Measurements from ENCODE around the gene IL36B.
"Not testable (repeated sequence)": the region's sequence is repeated elsewhere in the genome, so short reads cannot be mapped to it uniquely, and the experiment has no call there.

IL36B gene

GRCh38 chr2:113052396-113052917 is at the start of gene IL36B:
TSS of gene IL36B (minus strand) at chr2:113052867.
- DNase-seq (ENCODE audit: low read depth in 2 of 2): no peak

DNA sequence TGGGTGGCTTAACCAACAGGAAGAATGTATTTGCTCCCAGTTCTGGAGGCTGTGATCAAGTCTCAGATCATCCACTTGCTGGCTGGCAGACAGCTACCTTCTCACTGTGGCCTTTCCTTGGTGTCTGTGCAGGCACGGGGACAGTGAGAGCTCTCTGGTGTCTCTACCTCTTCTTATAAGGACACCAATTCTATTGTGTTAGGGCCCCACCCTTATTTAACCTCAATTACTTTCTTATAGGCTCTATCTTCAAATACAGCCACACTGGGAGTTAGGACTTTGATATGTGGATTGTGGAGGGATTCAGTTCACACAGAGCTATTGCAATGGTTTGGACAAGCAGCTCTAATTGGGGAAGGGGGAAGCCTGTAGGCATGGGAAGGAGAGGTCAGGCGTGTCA is 49.5 kb upstream of the IL36B start:
- no peak for DNase-seq (ENCODE audit: low read depth in 2 of 2)

DNA sequence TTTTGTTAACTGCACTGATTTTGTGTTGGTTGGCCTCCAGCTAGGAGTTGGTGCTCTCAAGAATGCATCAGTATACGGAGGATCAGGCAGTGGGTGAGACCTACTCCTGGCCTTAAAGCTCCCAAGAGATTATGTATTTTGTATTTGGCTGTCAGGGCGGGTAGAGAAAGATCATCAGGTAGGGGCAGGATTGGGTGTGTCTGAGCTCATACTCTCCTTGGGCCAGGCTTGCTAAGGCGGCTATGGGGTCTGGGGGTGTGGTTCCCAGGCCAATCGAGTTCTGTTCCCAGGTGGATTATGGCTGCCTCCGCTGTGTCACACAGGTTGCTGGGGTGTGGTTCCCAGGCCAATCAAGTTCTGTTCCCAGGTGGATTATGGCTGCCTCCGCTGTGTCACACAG is 45.9 kb upstream of the IL36B start:
- no peak for DNase-seq (ENCODE audit: low read depth in 2 of 2)

DNA sequence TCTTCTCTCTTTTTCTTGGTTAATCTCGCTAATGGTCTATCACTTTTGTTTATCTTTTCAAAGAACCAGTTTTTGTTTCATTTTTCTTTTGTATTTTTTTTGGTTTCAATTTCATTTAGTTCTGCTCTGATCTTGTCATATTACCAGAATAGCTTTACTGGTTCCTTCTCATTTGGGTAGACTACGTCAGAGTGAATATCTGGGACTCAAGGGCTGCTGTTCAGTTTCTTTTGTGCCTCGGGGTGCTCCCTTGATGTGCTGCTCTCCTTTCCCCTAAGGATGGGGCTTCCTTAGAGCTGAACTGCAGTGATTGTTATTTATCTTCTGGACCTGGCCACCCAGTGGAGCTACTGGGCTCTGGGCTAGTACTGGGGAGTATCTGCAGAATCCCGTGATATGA is 45.4 kb upstream of the IL36B start:
- DNase-seq (ENCODE audit: low read depth in 2 of 2): no peak

- DNase-seq (ENCODE audit: low read depth in 2 of 2): not testable (repeated sequence)
Observed at GRCh38 chr2:113096842-113097618, 44.4 kb upstream of the IL36B start.

- DNase-seq (ENCODE audit: low read depth in 2 of 2): not testable (repeated sequence)
Observed at GRCh38 chr2:113096306-113096705, 43.6 kb upstream of the IL36B start.

DNA sequence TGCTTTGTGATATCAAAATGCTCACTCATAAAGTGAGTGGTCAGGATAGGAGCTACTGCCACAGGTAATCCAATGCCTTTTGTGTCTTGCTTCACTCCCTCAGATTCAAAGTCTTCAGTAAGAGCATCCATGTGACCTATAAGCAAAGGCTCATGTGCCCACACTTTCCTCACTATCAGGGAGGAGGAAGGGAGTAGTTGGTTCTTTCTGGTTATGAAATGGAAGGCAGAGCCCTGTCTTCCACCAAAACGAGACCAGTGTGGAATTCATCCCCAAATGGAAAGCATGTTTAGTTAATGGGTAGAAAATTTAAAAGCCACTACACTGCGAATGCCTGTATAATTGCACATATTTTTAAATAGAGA is 40.9 kb upstream of the IL36B start:
- no peak for DNase-seq (ENCODE audit: low read depth in 2 of 2)

- DNase-seq (ENCODE audit: low read depth in 2 of 2): no peak
Observed at GRCh38 chr2:113092864-113093612, 40.4 kb upstream of the IL36B start.

GRCh38 chr2:113091231-113091896 is 38.7 kb upstream of the IL36B start:
- no peak for DNase-seq (ENCODE audit: low read depth in 2 of 2)

DNA sequence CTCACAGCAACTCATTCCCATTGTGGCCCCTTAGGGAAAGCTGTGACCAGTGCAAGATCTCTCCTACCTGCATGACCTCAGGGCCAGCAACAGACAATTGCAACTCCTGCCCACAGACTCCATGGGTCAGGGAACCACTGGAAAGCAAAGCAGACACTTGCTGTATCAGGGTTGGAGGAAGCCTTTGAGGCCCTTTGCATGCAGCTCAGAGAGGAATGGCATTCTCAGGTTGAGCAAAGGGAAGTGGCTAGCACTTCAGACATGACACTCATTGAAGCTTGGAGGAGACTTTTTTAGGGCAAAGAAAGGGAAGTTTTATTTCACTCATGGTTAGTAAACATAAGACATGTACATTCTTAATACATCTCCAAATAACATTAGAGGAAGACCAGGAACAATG is 37.2 kb upstream of the IL36B start:
- DNase-seq (ENCODE audit: low read depth in 2 of 2): no peak

DNA sequence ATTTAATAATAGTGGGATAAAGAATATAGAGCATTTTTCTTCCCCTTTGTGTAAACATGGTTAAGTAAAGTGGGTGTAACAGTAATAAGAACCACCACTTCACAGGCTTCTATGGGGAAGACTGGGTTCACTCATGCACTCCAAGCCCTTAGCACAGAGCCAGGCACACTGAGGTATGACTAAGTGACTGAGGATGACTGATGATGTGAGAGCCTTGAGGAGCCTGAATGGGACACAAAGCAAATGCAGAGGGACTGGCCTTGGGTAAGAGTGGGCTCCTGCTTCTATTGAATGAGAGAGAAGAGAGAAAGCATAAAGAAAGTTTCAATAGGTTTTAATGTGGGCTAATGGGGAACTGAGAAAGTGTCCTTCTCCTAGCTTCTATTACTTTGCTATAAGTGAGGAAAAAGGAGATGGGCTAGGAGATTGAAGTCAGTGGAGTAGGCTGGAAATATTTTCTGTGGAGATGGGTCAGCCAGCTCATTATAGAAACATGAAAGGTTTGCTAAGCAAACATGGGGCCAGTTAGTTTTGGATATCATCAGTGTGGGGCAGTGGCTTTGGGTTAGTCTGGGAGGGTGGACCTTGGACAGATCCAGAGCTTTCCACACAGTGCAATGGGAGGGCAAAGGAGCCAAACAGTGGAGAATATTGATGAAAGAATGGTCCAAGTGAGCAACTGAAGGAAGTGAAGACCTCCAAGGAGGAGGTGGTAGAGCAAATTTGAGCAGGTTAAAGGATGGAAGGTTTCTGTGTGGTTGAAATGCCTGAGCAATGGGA is 35.7 kb upstream of the IL36B start:
- DNase-seq (ENCODE audit: low read depth in 2 of 2): no peak

DNA sequence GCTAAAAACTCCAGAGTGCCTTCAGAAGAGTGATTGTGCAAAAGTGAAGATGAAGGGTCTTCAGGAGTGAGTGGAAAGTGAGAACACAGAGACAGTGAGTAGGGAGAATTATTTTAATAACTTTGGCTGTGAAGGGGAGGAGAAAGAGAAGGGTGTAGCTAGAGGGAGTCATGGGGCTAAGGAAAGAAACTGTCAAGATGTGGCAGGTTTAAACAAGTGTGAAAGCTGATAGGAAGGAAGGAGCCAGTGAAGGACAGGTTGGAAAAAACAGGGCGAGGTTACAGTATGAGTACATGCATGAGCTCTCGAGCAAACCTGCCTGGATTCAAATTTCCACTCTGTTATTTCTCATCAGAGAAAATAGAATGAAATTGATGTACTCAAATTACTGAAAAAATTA is 32.9 kb upstream of the IL36B start:
- DNase-seq (ENCODE audit: low read depth in 2 of 2): no peak

- no peak for DNase-seq (ENCODE audit: low read depth in 2 of 2)
Observed at GRCh38 chr2:113084249-113085000, 31.8 kb upstream of the IL36B start.

GRCh38 chr2:113083296-113083695 is 30.6 kb upstream of the IL36B start:
- DNase-seq (ENCODE audit: low read depth in 2 of 2): no peak

DNA sequence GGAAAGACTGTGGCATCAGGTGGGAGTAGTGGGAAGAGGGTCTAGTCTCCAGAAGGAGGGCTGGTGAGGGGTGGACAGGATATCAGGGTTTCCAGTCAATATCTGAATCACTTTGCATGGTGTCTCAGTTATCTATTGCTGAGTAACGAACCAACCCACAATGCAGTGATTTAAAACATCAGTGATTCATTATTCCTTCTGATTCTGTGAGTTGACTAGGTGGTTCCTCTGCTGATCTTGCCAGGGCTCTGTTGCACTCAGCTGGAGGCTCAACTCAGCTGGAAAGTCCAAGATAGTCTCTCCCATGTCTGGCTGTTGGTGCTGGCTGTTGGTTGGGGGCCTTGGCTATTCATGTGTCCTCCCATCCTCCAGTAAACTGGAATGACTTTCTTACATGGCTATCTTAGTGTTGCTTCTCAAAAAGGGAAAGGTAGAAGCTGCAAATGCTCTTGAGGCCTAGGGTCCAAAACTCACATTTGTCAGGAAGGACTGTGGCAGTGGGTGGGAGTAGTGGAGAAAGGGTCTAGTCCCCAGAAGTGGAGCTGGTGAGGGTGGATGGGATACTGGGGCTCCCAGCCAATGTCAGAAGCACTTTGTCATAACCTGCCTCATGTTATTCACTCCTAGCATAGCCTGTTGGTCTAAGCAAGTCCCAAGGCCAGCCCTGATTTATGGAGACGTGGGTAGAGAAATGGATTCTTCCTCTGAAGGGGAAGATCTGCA is 29.0 kb upstream of the IL36B start:
- DNase-seq (ENCODE audit: low read depth in 2 of 2): no peak

DNA sequence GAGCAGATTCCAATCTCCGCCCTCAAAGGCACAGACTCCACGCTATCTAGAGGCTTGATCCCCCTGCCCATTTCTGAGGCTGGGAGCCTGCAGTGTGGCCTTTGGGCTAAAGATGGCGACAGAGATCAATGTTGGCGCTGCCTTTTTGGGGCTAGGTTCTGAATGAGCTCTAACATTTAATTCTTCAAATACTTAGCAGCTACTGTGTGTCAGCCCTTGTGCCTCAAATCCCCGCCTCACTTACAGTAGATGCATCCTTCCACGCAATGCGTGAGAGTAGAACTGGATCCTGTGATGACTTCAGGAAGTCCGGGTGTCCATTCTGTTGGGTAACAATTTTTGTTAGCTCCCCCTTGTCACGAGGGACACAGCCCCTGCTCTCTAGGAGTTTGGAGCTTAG is 27.5 kb upstream of the IL36B start:
- no peak for DNase-seq (ENCODE audit: low read depth in 2 of 2)

- DNase-seq (ENCODE audit: low read depth in 2 of 2): no peak
Observed at GRCh38 chr2:113079131-113079530, 26.5 kb upstream of the IL36B start.

- DNase-seq (ENCODE audit: low read depth in 2 of 2): no peak
Observed at GRCh38 chr2:113078350-113078839, 25.7 kb upstream of the IL36B start.

DNA sequence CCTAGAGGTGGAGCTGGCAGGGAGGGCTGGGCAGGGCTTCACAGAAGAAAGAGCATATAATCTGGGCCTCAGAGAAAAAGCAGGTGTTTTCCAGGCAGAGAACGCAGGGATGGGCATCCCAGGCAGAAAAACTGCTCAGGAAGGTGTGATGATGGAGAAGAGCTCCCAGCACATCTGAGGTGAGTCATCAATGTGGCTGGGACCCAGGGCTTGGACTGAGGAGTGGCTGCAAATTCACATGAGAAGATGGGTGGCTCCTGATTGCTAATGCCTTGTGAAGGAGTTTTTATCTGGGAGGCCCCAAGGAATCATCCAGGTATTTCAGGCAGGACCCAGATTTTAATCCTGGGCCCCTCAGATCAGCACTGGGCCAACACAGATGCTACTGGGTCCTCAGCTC is 25.3 kb upstream of the IL36B start:
- no peak for DNase-seq (ENCODE audit: low read depth in 2 of 2)

GRCh38 chr2:113076954-113077669 is 24.4 kb upstream of the IL36B start:
- no peak for DNase-seq (ENCODE audit: low read depth in 2 of 2)

Measured in fibroblast of skin of left biceps (primary cell).